Mammary epithelial cell (primary cell): Measurements from ENCODE around the gene UBE2I.

Experiments used
- EZH2 ChIP-seq: IDR thresholded peaks from 2 replicates; pipeline ENCODE4 v1.6.1; 2012; ENCODE audit warnings: low read length, inconsistent platforms, borderline replicate concordance
- TF ChIP-seq, protein P1 (sequence below), 2 donors: IDR thresholded peaks in 1 of 2; conservative IDR thresholded peaks in 1 of 2; 2 replicates each; pipeline ENCODE4 v1.5.1; 2011 to 2012; ENCODE audit warnings: inconsistent platforms in 2 of 2, low read length in 2 of 2, mild to moderate bottlenecking in 2 of 2, control low read depth in 1 of 2, low read depth in 1 of 2; ENCODE audit not compliant: insufficient read depth in 1 of 2; ENCODE audit errors: extremely low read depth in 1 of 2

DNA sequence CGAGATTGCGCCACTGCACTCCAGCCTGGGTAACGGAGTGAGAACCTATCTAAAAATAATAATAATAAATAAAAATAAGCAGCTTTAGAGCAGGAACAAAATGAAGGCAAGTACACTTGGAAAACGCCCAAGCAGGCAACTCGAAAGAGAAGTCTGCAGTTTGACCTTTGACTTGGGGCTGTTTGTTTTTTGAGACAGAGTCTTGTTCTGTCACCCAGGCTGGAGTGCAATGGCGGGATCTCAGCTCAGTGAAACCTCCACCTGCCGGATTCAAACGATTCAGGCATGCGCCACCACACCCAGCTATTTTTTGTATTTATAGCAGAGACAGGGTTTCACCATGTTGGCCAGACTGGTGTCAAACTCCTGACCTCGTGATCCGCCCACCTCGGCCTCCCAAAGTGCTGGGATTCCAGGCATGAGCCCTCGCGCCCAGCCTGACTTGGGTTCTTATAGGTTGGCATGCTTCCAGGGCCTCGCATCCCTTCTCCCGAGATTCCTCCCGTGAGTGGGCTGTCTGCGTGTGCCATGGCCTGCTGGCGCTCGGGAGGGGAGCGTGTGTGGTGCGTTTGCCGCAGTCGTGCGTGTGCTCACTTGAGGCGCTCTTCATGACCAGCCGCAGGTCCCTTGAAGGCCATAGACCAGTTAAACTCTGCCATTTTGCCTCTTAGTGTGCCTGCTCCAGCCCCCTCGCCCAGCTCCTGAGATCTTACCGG is 18.4 kb upstream of the UBE2I start:
- TF ChIP-seq, protein P1, sequence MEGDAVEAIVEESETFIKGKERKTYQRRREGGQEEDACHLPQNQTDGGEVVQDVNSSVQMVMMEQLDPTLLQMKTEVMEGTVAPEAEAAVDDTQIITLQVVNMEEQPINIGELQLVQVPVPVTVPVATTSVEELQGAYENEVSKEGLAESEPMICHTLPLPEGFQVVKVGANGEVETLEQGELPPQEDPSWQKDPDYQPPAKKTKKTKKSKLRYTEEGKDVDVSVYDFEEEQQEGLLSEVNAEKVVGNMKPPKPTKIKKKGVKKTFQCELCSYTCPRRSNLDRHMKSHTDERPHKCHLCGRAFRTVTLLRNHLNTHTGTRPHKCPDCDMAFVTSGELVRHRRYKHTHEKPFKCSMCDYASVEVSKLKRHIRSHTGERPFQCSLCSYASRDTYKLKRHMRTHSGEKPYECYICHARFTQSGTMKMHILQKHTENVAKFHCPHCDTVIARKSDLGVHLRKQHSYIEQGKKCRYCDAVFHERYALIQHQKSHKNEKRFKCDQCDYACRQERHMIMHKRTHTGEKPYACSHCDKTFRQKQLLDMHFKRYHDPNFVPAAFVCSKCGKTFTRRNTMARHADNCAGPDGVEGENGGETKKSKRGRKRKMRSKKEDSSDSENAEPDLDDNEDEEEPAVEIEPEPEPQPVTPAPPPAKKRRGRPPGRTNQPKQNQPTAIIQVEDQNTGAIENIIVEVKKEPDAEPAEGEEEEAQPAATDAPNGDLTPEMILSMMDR (conservative IDR thresholded peaks at IDR 0.05 in 1 of 2, IDR thresholded peaks at IDR 0.05 in 1 of 2; ENCODE audit: extremely low read depth in 1 of 2, insufficient read depth in 1 of 2, low read depth in 1 of 2, low read length in 2 of 2), result no peak
- TF ChIP-seq EZH2, result no peak
